NCI-H2107 treated with DMSO at 0.1 percent for 48 hours (cell line): ENCODE measurements around the gene MUS81.
"Not testable (repeated sequence)": the region's sequence is repeated elsewhere in the genome, so short reads cannot be mapped to it uniquely, and the experiment has no call there.

Experiments
- DNase-seq: peaks from one replicate; lab custom pipeline; 2025; ENCODE audit not compliant: unreplicated experiment; lab: John Stamatoyannopoulos, UW

Gene MUS81, protein sequence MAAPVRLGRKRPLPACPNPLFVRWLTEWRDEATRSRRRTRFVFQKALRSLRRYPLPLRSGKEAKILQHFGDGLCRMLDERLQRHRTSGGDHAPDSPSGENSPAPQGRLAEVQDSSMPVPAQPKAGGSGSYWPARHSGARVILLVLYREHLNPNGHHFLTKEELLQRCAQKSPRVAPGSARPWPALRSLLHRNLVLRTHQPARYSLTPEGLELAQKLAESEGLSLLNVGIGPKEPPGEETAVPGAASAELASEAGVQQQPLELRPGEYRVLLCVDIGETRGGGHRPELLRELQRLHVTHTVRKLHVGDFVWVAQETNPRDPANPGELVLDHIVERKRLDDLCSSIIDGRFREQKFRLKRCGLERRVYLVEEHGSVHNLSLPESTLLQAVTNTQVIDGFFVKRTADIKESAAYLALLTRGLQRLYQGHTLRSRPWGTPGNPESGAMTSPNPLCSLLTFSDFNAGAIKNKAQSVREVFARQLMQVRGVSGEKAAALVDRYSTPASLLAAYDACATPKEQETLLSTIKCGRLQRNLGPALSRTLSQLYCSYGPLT

DNA sequence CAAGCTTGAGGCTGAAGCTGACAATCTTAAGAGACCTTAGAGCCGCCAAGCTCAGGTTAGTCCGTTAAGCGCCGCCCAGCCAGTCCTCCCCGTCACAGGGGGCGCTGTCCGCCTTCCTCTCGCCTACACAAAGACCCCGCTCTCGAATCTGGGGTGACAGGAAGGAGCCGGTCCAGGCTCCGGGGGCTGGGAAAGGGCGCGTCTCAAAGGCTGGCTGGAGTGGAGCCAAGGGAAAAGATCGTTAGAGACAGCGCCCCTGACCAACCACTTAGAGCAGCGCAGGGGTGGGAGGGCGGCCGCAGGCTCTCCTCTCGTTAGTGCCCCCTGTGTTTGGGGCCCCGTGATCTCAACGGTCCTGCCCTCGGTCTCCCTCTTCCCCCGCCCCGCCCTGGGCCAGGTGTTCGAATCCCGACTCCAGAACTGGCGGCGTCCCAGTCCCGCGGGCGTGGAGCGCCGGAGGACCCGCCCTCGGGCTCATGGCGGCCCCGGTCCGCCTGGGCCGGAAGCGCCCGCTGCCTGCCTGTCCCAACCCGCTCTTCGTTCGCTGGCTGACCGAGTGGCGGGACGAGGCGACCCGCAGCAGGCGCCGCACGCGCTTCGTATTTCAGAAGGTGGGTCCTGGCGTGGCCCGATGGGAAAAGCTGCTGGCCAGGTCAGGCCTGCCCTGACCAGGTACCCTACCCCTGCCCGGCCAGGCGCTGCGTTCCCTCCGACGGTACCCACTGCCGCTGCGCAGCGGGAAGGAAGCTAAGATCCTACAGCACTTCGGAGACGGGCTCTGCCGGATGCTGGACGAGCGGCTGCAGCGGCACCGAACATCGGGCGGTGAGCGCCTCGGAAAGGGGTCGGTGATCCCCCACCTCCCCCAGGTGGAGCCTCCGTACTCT is at the start of gene MUS81:
Gene MUS81, plus strand, starts transcription at position 156 of the 887 bp plus-strand sequence. Its CDS starts 321 bp downstream, at position 477.
- peak; percentile 83 for DNase-seq

DNA sequence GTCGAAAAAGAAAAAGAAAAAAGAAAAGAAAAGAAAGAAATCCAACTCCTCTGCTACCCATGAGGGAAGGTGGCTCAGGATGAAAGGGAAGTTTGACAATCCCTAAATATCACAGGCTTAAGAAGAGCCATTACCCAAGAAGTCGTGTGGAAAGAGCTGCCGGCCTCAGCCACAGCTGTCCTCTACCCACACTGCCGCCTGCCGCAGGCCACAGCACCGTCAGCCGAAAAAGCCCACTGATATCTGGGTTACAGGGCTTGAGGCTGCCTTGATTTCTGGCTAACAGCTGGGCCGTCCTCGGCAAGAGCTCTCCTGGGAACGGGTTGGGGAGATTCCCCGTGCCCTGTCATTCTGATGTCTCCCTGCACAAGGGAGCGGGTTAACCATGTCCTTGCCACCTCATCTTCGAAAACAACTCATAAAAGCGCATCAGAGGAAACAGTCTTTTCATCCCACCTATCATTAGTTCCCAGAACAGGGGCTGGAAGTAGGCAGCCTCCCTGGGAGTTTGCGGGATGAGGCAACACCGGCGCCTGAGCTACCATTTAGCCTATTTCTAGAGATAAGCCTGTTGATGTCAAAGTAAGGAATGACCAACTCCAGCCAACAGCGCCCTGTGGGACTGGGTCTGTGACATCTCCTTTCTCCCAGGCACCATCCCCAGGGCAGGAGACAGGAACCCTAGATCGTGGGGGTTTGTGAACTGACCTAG is 48.3 kb upstream of the MUS81 start:
- no peak for DNase-seq

DNA sequence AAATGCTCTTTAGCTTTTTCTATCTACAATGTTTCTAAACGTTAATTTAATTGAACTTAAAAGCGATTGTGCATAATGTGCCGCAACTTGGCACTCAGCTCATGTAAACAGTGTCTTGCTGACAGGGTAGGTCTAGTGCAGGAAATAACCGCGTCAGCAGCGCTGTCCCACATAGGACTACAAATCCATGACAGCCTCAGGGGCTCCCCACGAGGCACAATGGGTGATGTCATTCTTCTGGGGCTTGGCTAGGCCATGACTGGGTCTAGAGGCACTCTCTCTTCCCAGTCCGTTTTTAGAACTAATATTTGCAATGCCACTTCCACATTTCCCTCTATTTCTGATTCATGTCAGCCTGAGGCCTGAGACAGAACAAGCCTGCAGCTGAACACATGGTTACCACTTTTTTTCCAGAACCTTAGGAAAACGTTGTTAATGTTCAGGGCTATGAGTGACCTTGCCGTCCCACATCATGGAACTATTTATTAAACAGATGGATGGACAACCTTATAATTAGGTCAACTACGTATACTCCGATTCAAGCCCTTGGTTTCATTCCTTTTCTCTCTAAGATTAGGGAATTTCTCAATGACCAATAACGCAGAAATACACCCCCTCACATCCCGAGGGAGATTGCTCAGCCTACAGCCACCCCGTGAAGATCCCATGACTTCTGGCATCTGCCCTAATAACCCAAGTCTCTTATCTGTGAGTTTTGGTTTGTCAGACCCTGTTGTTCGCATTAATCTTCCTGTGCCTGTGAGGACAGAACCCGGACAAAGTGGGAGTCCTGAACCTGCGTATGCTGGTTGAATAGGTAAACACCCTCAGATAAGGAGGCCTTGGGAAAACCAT is 45.9 kb upstream of the MUS81 start:
- DNase-seq: no peak

DNA sequence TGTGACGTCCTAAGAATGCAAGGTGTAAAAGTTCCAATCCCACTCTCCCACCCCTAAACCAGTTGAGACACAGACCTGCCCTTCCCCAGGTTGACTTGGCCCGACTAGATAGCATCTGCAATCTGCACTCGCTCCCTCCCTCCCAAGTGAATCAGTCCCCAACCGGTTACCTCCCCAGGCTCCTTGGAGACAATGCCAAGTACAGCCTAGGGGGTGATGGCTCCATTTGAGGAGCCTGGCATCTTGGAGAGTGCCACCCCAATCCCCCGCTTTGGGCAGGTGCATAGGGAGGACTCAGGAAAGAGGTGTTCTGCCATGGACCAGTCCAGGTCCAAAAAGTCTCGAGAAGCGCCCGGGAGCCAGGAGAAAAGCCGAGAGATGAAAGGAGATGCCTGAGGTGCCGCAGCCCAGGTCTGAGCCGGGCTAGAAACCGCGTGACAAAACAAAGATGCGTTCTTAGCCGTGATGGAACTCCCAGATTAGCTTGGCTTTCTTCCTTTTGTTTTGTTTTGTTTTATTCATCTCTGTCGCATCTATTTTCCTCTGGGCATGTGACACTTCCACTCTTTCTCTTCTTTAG is 45.2 kb upstream of the MUS81 start:
- no peak for DNase-seq

DNA sequence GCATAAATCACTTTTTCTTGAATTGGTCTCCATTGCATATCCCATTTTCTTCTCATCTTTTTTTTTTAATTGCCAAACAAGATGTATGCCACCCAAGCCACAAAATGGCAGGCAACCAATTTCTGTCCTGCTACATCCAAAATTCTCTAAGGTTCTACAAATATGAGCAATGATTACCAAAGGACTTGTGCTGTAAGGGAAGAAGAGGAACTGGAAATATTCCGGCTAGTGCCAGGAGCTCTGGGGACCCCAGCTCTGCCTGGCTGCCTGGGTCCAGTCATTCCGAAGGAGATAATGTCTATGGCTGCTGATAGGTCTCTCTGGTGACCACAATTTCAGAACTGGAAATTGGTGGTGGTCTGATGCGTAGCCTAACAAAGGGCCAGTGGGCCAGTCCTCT is 43.5 kb upstream of the MUS81 start:
- no peak for DNase-seq

DNA sequence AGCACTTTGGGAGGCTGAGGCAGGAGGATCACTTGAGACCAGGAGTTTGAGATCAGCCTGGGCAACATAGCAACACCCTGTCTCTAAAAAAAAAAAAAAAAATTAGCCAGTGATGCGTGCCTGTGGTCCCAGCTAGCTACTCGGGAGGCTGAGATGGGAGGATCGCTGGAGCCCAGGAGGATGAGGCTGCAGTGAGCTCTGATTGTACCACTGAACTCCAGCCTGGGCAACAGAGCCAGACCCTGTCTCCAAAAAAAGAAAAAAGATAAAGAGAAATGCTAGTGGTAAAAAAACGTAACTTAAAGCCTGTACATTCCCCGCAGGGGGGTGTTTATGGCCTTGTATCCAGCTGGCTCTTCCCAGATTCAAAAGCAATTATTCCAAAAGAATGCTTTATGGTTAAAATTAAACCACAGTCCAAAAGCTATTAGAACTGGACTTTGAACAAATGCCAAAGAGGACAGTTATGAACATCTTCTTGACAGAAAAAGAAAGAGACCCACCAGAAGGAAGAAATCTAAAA is 42.9 kb upstream of the MUS81 start:
- DNase-seq: no peak

DNA sequence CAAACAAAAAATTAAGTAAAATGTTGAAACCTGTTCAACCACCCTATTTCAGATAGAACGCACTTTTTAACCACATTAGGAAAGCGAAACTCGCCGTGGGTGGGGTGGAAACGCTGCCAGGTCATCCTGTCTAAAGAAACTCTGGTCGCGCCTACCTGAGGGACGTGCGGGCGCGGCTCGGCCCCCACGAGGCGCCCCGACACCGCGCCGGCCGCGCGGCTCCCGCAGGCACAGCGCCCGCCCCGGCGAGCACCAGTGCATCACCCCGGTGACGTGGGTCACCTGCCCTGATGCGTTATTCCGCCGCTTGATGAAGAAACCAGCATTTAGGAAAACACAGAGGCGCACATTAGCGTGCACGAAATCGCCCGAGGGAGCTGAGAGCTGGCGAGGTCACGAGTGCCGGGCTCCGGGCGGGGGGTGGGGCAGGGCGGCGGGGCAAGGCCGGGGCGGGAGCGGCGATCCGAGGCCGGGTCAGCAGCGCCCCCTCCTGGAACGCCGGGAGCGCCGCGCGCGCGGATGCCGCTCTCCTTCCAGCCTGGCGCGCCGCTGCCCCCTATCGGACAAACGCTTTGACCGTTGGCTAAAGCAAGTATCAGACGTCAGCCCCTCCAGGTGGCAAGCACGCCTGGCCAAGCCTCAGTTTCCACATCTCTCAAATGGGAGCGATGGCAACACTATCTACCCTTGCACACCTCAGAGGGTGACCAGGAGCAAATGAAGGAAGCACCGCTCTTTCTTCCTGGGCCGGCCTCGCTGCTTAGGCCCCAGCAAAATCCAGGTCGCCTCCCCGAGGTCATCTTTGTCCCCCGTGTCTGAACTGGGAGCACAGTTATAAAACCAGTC is 42.2 kb upstream of the MUS81 start:
- DNase-seq: peak; percentile 49

DNA sequence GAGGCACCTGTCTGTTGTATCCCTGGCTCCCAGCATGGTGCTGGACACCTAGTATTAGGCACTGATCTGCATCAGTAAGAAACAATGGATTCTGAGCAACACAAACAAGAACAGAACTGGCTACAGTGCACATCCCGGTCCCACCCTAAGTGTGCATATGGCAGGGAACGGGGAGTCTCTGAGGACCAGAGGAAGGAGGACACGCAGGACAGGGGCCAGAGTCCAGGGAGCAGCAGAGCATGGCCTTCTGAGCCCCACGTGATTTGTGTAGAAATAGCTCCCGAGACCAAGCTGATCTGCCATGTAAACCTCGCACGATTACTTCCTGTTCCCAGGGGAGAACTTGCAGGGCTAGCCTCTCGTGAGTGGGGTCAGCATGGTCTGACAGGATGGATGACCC is 39.1 kb upstream of the MUS81 start:
- no peak for DNase-seq

DNA sequence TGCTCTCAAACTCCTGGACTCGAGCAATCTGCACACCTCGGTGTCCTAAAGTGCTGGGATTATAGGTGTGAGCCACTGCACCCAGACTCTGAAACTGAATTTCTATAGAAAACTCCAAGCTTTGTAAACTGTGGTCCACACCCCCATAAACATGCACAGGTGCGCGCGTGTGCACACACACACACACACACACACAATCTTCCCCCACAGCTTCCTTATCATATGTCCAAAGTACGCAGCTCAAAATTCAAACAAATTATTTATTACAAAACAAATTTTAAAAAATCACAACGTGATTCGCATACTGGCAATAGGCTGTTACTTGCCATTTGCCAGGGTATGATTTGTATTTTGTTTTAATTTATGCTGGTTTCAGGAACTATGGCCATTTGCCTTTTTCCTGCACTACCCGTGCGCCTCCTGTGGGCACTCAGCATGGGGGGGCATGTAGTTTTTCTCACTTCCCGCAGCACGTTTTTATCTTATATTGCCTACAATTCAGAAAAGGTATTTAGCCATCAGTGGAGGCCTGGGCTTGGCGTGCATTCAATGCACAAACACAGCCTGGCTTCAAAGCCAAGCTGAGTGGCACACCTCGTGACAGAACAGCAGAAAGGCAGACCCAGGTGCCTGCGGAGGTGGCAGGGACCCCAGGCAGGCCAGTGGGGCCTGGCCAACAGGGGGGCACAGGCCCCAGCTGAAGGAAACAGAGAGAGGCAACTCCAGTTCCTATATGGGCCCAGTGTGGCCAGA is 37.3 kb upstream of the MUS81 start:
- DNase-seq: no peak

DNA sequence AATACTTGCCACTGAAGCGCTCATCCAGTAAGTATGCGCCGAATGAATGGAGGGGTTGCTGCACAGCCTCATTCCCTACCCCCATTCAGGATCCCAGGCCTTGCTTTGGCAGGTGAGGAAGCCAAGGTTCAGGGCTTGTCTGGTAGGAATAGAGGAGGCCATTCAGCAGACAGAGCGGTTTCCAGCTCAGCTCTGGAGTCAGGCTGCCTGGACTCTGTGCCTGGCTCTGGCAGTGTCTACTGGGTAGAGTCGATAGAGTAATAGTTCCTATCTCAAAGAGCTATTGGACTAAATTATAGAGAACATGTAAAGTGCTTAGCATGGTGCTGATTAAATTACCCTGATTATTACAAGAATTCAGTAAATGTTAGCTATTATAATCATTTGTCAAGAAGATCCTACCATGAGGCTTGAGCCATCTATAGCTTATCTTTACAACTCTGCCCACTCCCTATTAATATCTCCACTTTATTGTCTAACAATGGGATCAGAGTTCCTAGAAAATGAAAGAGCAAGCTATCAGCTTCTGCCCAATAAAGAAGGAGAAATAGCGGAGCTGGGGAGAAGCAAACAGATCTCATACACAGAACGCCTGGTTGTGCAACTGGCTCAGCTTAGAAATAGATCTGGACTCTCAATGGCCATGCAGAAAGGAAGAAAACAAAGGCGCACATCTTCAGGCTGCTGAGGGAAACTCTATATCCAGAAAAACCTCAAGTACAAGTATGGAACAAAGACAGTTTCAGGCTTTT is 33.1 kb upstream of the MUS81 start:
- no peak for DNase-seq

DNA sequence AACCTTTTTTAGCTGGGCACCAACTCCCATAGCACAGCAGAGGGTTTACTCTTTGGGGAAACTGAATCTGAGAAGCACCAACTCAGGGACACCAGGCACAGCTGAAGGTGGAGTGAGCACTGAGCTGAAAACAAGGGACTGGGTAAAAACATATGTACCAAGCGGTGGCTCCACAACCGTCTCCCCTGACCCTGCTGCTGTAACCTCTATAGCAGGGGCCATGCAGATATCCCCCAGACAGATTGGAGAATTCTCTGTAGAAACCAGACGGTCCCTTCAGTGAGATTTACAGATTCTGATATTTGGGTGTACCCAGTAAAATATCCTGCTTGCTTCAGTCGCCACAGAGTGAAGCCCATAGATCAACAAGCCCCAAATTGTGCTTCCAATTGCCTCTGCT is 30.8 kb upstream of the MUS81 start:
- no peak for DNase-seq

DNA sequence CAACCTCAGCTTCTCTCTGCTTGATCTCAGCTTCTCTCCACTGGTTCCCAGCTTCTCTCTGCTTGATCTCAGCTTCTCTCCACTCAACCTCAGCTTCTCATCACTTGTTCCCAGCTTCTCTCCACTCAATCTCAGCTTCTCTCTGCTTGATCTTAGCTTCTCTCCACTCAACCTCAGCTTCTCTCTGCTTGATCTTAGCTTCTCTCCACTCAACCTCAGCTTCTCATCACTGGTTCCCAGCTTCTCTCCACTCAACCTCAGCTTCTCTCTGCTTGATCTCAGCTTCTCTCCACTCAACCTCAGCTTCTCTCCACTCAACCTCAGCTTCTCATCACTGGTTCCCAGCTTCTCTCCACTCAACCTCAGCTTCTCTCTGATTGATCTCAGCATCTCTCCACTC is 28.0 kb upstream of the MUS81 start:
- not testable (repeated sequence) for DNase-seq

DNA sequence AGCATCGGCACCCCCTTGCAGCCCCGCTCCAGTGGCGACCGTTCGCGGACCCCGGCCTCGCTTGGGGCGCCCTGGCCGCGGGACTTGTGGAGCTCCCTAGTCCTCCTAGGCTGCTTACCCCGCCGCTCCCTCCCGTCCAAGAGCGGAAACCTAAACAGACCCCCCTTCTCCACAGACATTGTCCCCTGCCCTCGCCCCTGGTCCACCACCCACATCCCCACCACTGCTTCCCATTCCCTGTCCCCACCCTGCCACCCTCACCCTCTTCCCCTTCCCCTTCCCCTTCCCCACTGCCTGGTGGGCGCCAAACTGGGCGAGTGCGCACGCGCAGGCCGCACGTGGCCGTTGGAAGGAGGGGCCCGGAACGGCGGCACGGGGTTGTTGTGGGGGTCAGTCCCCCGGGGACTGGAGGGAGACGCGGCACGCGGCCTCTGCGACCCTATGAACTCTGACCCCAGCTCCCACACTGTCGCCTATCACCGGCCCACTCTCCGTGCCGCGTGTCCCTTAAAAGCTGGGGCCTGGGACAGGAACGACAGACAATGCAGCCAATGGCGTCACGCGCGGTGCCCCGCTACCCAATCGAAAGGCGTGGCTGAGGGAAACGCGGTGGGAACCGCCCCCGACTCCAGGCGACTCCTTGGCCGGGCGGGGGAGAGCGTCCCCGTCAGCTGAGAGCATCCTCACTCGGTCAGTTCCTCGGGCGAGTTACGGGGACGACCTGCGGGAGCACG is 26.8 kb upstream of the MUS81 start, which contains the start of gene SNX32:
Gene SNX32, plus strand, starts transcription at position 667 of the 734 bp plus-strand sequence. CDS start 103 bp downstream, outside the sequence.
- DNase-seq: peak; percentile 54

DNA sequence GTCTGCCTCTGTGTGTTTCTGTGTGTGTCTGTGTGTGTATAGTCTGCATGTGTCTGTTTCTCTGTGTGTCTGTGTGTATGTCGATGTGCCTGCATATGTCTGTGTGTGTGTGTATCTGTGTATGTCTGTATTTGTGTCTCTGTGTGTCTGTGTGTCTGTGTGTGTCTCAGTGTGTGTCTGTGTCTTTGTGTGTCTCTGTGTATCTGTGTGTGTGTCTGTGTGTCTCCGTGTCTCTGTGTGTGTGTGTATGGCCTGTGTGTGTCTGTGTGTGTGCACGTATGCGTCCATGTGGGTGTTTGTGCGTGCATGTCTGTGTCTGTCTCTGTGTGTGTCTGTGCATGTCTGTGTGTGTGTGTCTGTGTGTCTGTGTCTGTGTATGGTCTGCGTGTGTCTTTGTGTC is 26.0 kb upstream of the MUS81 start:
- no peak for DNase-seq

DNA sequence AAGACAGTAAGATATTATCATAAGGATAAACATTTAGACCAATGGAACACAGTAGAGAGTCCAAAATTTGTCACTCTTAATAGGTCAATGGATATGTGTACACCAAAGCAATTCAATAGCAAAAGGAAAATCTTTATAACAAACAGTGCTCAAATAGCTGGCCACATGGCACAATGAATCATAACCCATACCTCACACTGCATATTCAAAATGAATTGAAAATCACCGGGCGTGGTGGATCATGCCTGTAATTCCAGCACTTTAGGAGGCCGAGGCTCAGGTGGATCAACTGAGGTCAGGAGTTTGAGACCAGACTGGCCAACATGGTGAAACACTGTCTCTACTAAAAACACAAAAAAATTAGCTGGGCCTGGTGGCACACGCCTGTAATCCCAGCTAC is 18.1 kb upstream of the MUS81 start:
- no peak for DNase-seq

DNA sequence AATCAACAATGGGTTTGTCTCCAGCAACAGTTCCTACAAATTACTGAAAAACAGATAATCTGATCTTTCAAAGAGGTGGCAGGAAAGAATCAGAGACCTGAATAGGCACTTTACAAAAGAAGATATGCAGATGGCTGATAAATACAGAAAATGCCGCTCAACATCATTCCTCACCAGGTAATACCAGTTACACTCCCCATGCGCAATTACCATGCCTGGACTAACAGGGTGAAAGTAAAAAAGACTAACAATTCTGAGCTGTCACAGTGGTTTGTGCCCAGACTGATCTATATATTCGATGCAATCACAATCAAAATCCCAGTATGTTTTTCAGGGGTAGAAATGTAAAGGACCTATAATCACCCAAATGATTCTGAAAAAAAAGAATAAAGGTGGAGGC is 16.4 kb upstream of the MUS81 start:
- no peak for DNase-seq
